Activated CD4-positive, alpha-beta T cell treated with anti-CD3 and anti-CD28 coated beads, Interleukin-2, amount 10 ng/mL, durations not matched to agents 24 days and 14 days (primary cell): ENCODE results near the gene PHF14. TPM values are rescaled to one million over a fixed set of nuclear protein-coding genes. Genes with fewer than 3 reads are reported as not detected.
A peak's percentile ranks its signal among the peaks of the same experiment; 100 is the strongest.
"Not testable (repeated sequence)": the region's sequence is repeated elsewhere in the genome, so short reads cannot be mapped to it uniquely, and the experiment has no call there.

ENCODE experiments used
- DNase-seq: peaks from one replicate; pipeline ENCODE4 v3.0.0; 2022
- H3K27ac Mint-ChIP-seq: one replicate; pipeline ENCODE4 v1.8.0; 2022; ENCODE audit warnings: mild to moderate bottlenecking, mixed read lengths
- H3K27me3 Mint-ChIP-seq: one replicate; pipeline ENCODE4 v1.8.0; 2022; ENCODE audit warnings: mixed read lengths
- H3K36me3 Mint-ChIP-seq: one replicate; pipeline ENCODE4 v1.8.0; 2022; ENCODE audit warnings: low read depth, mild to moderate bottlenecking, mixed read lengths
- H3K4me1 Mint-ChIP-seq: one replicate; pipeline ENCODE4 v1.8.0; 2021; ENCODE audit warnings: mixed read lengths
- H3K4me3 Mint-ChIP-seq: one replicate; pipeline ENCODE4 v1.8.0; 2022; ENCODE audit warnings: mild to moderate bottlenecking, moderate library complexity, mixed read lengths
- H3K9me3 Mint-ChIP-seq: one replicate; pipeline ENCODE4 v1.8.0; 2021; ENCODE audit warnings: mixed read lengths
- intact Hi-C: fragments of 100-400 bp; cut with micrococcal nuclease; formaldehyde crosslinking; loops from one replicate; pipeline ENCODE4 v1.15.1; 2023
- total RNA-seq: library from RNA; stranded (reverse); gene quantifications from 2 replicates; pipeline ENCODE4 v1.2.3, GENCODE V29; 2022

Gene PHF14
- total RNA-seq, 1 donor from 2014 or later: 42.7 TPM

DNA sequence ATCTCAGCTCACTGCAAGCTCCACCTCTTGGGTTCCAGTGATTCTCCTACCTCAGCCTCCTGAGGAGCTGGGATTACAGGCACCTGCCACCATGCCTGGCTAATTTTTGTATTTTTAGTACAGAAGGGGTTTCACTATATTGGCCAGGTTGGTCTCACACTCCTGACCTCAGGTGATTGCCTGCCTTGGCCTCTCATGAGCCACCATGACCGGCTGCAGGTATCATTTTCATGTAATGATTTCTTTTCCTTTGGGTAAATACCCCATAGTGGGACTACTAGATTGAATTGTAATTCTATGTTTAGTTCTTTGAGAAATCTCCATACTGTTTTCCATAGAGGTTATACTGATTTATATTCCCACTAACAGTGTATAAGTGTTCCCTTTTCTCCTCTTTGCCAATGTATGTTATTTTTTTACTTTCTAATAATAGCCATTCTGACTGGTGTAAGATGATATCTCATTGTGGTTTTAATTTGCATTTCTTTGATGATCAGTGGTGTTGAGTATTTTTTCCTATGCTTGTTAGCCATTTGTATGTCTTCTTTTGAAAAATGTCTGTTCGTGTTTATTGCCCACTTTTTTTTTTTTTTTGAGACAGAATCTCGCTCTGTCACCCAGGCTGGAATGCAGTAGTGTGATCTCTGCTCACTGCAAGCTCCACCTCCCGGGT lies 20.5 kb upstream of the PHF14 start:
- DNase-seq: peak; percentile 9
- H3K4me1 Mint-ChIP-seq: not testable (repeated sequence)

DNA sequence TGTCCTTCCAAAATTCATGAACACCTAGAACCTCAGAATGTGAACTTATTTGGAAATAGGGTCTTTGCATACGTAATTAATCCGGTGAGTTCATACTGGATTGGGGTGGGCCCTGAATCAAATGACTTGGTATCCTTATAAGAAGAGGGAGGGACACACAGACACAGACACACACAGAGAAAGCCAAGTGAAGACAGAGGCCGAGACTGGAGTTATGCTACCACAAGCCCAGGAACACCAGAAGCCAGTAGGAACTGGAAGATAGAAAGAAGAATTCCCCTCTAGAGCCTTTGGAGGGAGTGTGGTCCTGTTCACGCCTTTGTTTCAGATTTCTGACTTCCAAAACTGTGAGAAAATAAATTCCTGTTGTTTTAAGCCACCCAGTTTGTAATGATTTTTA lies 17.1 kb upstream of the PHF14 start:
- intact Hi-C loops: no loop called here
- H3K4me1 Mint-ChIP-seq: peaks cover 2% of the 10 kb centered on the region
- H3K9me3 Mint-ChIP-seq: peaks cover 13% of the 10 kb centered on the region
- no peak overlapping the region for H3K4me3 Mint-ChIP-seq
- no peaks in the 10 kb centered on the region for H3K36me3 Mint-ChIP-seq
- peaks cover 17% of the 10 kb centered on the region for H3K27me3 Mint-ChIP-seq
- H3K27ac Mint-ChIP-seq: no peak overlapping the region
- DNase-seq: no peak

More for the DNA sequence above, 20.5 kb upstream of the PHF14 start:
- H3K27ac Mint-ChIP-seq, H3K36me3 Mint-ChIP-seq, intact Hi-C loops, H3K4me3 Mint-ChIP-seq, H3K27me3 Mint-ChIP-seq: not testable (repeated sequence)
- H3K9me3 Mint-ChIP-seq: peaks cover 10% of the 10 kb centered on the region

DNA sequence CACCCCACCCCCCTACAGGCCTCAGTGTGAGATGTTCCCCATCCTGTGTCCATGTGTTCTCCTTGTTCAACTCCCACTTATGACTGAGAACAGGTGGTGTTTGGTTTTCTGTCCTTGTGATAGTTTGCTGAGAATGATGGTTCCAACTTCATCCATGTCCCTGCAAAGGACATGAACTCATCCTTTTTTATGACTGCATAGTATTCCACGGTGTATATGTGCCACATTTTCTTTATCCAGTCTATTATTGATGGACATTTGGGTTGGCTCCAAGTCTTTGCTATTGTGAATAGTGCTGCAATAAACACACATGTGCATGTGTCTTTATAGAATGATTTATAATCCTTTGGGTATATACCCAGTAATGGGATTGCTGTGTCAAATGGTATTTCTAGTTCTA lies 13.4 kb upstream of the PHF14 start:
- peaks cover 25% of the 10 kb centered on the region for H3K9me3 Mint-ChIP-seq
- H3K4me1 Mint-ChIP-seq, intact Hi-C loops, H3K36me3 Mint-ChIP-seq, H3K4me3 Mint-ChIP-seq, DNase-seq, H3K27ac Mint-ChIP-seq: not testable (repeated sequence)
- H3K27me3 Mint-ChIP-seq: peaks cover 45% of the 10 kb centered on the region

DNA sequence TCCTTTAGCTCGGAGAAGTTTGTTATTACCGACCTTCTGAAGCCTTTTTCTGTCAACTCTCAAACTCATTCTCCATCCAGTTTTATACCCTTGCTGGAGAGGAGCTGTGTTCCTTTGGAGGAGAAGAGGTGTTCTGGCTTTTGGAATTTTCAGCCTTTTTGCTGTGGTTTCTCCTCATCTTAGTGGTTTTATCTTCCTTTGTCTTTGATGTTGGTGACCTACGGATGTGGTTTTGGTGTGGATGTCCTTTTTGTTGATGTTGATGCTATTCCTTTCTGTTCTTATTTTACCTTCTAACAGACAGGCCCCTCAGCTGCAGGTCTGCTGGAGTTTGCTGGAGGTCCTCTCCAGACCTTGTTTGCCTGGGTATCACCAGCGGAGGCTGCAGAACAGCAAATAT lies 8.7 kb upstream of the PHF14 start:
- DNase-seq, H3K36me3 Mint-ChIP-seq, intact Hi-C loops, H3K27ac Mint-ChIP-seq, H3K4me3 Mint-ChIP-seq: not testable (repeated sequence)
- Mint-ChIP-seq H3K4me1 (peaks cover 11% of the 10 kb centered on the region), H3K27me3 (peaks cover 58% of the 10 kb centered on the region), H3K9me3 (peaks cover 27% of the 10 kb centered on the region)

DNA sequence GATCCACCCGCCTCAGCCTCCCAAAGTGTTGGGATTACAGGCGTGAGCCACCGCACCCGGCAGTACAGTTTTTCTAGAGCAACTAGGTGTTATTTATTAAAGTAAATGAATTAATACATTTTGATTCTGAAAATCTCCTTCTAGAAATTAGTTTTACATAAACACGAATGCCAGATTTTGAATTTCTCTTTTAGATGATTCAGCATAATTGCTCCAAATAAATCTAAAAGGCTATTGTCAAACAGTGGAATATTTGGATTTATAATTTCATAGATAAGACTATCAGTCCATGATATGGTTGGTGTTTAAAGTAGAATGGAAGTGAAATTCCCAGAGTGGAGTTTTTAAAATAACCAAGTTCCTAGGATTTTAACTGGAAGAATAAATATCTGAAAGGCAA lies 1.5 kb upstream of the PHF14 start:
- DNase-seq: no peak
- peaks cover 21% of the 10 kb centered on the region for H3K27me3 Mint-ChIP-seq
- no peak overlapping the region for H3K27ac Mint-ChIP-seq
- peaks cover 4% of the 10 kb centered on the region for H3K9me3 Mint-ChIP-seq
- peak overlapping the region; percentile 42 for H3K4me3 Mint-ChIP-seq
- intact Hi-C loops: loop anchor here (2.0 kb wide), 1 partner anchor 149 kb away; no protein-coding TSS in a partner anchor
- peaks cover 22% of the 10 kb centered on the region for H3K36me3 Mint-ChIP-seq
- peaks cover 29% of the 10 kb centered on the region for H3K4me1 Mint-ChIP-seq

DNA sequence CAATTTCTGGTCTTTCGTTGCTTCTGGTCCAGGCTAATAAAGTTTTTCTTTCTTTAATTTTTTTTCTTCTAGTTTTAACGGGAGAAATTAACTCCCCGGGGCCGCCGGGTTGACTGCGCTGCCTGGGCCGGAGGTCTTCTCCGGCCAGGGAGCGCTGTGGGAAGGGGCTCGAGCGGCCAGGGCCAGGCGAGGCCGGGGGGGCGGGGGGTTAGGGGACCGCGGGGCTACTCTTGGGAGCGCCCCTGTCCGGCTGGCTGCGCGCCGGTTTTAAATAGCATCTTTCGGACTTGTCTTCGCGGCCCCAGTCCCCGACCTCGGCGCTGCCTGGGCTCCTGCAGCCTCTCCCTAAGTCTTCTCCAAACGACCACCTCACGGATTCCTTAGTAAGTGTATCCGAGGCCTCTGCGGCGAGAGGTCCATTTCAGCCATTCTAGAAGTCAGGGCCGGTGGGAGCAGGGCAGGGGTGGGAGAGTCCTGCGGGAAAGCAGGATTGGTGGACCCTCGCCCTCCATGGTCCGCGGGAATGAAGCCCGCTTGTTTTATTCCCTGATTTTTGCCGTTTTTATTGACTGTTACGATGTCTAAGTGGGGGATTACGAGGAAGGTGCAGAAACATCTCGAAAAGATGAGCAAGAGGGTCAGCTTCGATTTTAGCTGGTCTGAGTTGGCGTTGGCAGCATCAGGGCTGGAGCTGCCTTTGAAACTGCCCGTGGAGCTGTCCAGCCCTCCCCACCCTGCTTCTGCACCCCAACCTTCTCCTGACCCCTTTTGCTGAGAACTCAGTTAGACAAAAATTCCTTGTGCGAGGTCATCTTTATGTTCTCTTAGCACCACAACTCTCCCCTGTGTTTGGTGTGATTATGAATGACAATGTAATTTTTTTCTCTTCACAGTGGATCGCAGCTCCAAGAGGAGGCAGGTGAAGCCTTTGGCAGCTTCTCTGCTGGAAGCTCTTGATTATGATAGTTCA lies 555 bp downstream of the PHF14 start:
- peak; percentile 74 for DNase-seq
- H3K27ac Mint-ChIP-seq: peak overlapping the region; percentile 93
- peaks cover 35% of the 10 kb centered on the region for H3K4me1 Mint-ChIP-seq
- peaks cover 10% of the 10 kb centered on the region for H3K27me3 Mint-ChIP-seq
- intact Hi-C loops: loop anchor here (1.0 to 2.0 kb wide), 3 partner anchors 34 to 239 kb away; a partner anchor contains a TSS
- H3K9me3 Mint-ChIP-seq: peaks cover 4% of the 10 kb centered on the region
- peak overlapping the region; percentile 94 for H3K4me3 Mint-ChIP-seq
- H3K36me3 Mint-ChIP-seq: peaks cover 29% of the 10 kb centered on the region

DNA sequence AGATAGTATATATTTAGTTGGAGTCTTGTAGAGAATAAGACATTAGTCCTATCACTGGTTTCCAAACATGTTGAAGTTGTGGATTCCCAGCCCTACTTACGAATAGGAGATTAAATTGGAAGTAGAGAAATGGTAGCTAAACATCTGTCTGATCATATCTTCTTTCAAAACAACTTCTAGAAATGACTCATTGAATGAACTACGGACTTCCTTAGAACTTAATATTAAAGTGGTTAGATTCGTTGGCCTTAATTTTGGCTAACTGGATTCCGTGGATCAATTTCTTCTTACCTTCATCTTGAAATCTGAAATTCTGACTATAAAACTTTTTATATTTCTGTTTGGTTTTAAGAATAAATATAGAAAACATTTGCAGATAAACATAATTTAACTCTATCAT lies 3.4 kb downstream of the PHF14 start:
- no peak for DNase-seq
- Mint-ChIP-seq H3K27ac (no peak overlapping the region), H3K4me1 (peaks cover 40% of the 10 kb centered on the region), H3K36me3 (peaks cover 39% of the 10 kb centered on the region), H3K27me3 (peaks cover 2% of the 10 kb centered on the region), H3K4me3 (no peak overlapping the region), H3K9me3 (peaks cover 4% of the 10 kb centered on the region)
- intact Hi-C loops: no loop called here

DNA sequence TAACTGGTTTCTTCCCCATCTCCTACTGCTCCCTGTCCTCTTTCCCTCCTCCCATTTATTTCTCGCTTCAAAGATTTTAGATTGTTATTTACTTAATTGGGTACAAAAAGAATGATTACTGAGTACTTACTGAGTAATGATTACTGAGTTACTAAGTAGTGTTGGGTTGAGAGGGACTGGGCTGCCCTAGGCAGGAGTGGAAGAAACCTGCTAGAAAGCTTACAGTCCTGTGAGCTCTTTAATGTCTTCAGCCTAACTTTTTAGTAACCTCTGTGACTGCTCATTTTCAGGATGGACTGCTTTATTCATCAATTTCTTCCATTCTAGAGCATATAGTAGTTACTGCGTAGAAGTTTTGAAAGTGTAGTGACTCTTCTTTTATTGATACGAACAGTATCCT lies 7.6 kb downstream of the PHF14 start:
- peaks cover 41% of the 10 kb centered on the region for H3K36me3 Mint-ChIP-seq
- no peak for DNase-seq
- no peak overlapping the region for H3K27ac Mint-ChIP-seq
- H3K9me3 Mint-ChIP-seq: peaks cover under 1% of the 10 kb centered on the region
- H3K27me3 Mint-ChIP-seq: no peaks in the 10 kb centered on the region
- peaks cover 19% of the 10 kb centered on the region for H3K4me1 Mint-ChIP-seq
- intact Hi-C loops: no loop called here
- H3K4me3 Mint-ChIP-seq: no peak overlapping the region

DNA sequence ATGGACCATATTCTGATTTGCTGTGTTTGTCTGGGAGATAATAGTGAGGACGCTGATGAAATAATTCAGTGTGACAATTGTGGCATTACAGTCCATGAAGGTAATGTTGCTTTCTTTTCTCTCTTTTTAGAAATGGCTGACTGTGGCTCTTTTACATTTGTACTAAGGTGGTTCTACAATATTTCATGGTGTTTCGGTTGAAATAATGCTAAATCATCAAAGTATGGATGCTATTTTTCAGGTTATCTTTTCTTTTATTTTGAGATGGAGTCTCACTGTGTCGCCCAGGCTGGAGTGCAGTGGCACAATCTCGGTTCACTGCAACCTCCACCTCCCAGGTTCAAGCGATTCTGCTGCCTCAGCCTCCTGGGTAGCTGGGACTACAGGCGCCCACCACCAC lies 17.1 kb downstream of the PHF14 start:
- H3K9me3 Mint-ChIP-seq: peaks cover 14% of the 10 kb centered on the region
- H3K27ac Mint-ChIP-seq, H3K27me3 Mint-ChIP-seq, H3K4me1 Mint-ChIP-seq, DNase-seq, H3K4me3 Mint-ChIP-seq, intact Hi-C loops: not testable (repeated sequence)
- peaks cover 35% of the 10 kb centered on the region for H3K36me3 Mint-ChIP-seq

DNA sequence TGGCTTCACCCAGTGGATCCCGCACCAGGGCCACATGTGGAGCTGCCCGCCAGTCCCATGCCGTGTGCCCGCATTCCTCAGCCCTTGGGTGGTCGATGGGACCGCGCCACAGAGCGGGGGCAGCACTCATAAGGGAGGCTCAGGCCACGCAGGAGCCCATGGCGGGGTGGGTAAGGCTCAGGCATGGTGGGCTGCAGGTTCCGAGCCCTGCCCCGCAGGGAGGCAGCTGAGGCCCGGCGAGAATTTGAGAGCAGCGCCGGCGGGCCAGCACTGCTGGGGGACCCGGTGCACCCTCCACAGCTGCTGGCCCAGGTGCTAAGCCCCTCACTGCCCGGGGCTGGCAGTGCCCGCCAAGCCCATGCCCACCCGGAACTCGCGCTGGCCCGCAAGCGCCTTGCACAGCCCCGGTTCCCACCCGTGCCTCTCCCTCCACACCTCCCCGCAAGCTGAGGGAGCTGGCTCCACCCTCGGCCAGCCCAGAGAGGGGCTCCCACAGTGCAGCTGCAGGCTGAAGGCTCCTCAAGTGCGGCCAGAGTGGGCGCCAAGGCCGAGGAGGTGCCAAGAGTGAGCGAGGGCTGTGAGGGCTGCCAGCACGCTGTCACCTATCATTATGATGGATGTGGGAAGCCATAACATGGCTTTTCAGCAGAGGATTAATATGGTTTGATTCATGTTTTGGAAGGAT lies 22.0 kb downstream of the PHF14 start:
- H3K36me3 Mint-ChIP-seq: peaks cover 38% of the 10 kb centered on the region
- peaks cover 16% of the 10 kb centered on the region for H3K4me1 Mint-ChIP-seq
- DNase-seq, H3K27ac Mint-ChIP-seq, H3K4me3 Mint-ChIP-seq, intact Hi-C loops, H3K27me3 Mint-ChIP-seq: not testable (repeated sequence)
- peaks cover 14% of the 10 kb centered on the region for H3K9me3 Mint-ChIP-seq

DNA sequence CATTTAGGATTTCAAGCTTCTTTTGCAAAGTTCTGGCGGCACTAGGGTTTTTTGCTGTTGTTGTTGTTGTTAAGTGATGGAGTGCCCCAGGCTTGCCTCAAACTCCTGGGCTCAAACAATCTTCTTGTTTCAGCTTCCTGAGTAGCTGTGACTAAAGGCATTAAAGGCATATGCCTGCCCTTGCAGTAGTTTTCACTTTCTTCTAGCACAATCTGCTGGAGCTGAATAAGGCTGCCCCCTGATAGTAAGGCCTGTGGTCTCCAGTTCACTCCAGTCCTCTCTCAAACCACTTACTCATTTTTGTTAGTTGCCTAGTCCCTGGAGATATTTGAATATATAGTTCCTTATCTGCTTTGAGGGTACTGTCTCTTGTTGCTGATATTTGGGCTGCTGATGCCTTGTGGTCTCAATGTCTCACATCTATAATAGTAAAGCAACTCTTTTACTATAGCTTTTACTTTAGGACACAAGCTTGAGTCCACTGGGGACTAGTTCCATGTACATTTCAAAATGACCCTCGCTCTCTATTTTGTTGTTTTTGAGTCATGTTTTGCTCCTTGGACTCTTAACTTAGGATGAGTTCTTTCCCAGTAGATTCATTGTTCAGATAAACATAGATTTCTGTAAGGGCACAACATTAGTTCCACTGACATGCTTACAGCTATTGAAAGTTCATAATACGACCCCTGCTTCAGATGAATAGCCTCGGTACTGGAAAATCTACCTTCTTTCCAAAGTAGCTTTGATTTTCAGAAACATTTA lies 25.5 kb downstream of the PHF14 start:
- Mint-ChIP-seq H3K4me1 (peaks cover 24% of the 10 kb centered on the region), H3K36me3 (peaks cover 36% of the 10 kb centered on the region), H3K9me3 (peaks cover 4% of the 10 kb centered on the region), H3K27me3 (no peaks in the 10 kb centered on the region), H3K4me3 (no peak overlapping the region), H3K27ac (no peak overlapping the region)
- peak; percentile 55 for DNase-seq
- intact Hi-C loops: no loop called here

DNA sequence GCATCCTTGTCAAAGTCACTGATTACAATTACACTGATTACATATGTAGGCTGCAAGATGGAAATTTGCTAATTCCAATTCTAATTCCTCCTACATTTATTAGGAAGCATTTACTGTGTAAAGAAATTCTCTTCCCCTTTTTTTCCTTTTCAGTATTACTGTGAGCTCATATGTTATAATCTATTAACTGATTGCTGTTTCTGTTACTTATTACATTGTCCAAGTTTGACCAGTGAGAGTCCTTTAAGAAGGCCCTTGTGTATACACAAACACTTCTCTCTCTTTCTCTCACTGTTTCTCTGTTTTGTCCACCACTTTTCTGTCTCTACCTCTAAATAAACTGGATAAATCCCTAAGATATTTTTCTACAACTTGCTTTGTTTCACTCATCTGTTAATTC lies 31.5 kb downstream of the PHF14 start:
- no peaks in the 10 kb centered on the region for H3K27me3 Mint-ChIP-seq
- no peak for DNase-seq
- peaks cover 29% of the 10 kb centered on the region for H3K36me3 Mint-ChIP-seq
- H3K9me3 Mint-ChIP-seq: no peaks in the 10 kb centered on the region
- H3K27ac Mint-ChIP-seq: no peak overlapping the region
- intact Hi-C loops: no loop called here
- no peak overlapping the region for H3K4me3 Mint-ChIP-seq
- peaks cover 17% of the 10 kb centered on the region for H3K4me1 Mint-ChIP-seq

DNA sequence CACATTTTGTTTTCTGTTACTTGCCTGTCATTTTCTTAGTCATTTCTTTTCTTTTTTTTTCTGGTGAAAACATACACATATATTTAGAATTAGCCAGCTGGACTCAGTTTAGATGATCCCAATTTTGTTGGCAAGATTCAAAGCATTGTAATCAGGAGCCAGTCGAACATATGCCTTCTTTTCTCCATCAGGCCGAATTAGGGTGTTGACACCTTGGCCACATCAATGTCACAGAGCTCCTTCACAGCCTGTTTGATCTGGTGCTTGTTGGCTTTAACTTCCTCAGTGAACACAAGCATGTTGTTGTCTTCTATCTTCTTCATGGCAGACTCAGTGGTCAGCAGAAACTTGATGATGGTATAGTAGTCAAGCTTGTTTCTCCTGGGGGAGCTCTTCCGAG lies 32.6 kb downstream of the PHF14 start:
- Mint-ChIP-seq H3K4me3 (no peak overlapping the region), H3K27ac (no peak overlapping the region), H3K36me3 (peaks cover 25% of the 10 kb centered on the region), H3K4me1 (peaks cover 14% of the 10 kb centered on the region), H3K27me3 (no peaks in the 10 kb centered on the region), H3K9me3 (no peaks in the 10 kb centered on the region)
- intact Hi-C loops: no loop called here
- no peak for DNase-seq
